ENCODE data around the gene HSPE1.

DNA sequence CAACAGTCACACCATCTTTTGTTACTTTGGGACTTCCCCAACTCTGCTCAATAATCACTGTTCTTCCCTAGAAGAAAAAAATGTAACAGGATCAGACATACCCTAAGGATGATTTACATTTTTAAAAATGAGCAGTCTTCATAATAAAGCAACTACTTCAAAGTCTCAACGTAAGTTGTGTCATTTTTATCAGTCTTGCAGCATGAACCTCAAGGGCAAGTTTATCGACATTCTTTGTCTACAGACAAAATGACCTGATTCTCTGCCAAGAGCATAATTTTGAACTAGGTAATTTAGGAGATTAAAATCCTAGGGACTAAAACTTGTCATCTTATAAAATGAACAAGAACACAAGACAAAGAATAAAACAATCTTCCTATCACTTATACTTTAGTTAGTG lies 2.9 kb upstream of the HSPE1 start:
- TF ChIP-seq, protein P1, sequence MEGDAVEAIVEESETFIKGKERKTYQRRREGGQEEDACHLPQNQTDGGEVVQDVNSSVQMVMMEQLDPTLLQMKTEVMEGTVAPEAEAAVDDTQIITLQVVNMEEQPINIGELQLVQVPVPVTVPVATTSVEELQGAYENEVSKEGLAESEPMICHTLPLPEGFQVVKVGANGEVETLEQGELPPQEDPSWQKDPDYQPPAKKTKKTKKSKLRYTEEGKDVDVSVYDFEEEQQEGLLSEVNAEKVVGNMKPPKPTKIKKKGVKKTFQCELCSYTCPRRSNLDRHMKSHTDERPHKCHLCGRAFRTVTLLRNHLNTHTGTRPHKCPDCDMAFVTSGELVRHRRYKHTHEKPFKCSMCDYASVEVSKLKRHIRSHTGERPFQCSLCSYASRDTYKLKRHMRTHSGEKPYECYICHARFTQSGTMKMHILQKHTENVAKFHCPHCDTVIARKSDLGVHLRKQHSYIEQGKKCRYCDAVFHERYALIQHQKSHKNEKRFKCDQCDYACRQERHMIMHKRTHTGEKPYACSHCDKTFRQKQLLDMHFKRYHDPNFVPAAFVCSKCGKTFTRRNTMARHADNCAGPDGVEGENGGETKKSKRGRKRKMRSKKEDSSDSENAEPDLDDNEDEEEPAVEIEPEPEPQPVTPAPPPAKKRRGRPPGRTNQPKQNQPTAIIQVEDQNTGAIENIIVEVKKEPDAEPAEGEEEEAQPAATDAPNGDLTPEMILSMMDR (IDR thresholded peaks at IDR 0.05): no peak
- no peak for TF ChIP-seq POLR2A (IDR thresholded peaks at IDR 0.05)
- no peak for TF ChIP-seq POLR2AphosphoS5 (IDR thresholded peaks at IDR 0.05)

Measured in transverse colon (tissue), 4 donors.